Femur (tissue), 1 donor: Measurements from ENCODE around the gene APOC3.

Experiments used
- DNase-seq: peaks from one replicate; pipeline ENCODE4 v3.0.0-alpha.2; 2017

APOC3 gene

GRCh38 chr11:116807601-116808261 is 22.0 kb upstream of the APOC3 start:
- no peak for DNase-seq

- no peak for DNase-seq
Observed at GRCh38 chr11:116808262-116809175, 21.2 kb upstream of the APOC3 start.

- no peak for DNase-seq
Observed at GRCh38 chr11:116811194-116811593, 18.5 kb upstream of the APOC3 start.

GRCh38 chr11:116812109-116812508 is 17.6 kb upstream of the APOC3 start:
- DNase-seq: no peak

- DNase-seq: no peak
Observed at GRCh38 chr11:116813170-116813569, 16.5 kb upstream of the APOC3 start.

- no peak for DNase-seq
Observed at GRCh38 chr11:116813781-116814471, 15.8 kb upstream of the APOC3 start.

- no peak for DNase-seq
Observed at GRCh38 chr11:116814502-116814901, 15.2 kb upstream of the APOC3 start.

- DNase-seq: no peak
Observed at GRCh38 chr11:116819049-116819448, 10.7 kb upstream of the APOC3 start.

- DNase-seq: no peak
Observed at GRCh38 chr11:116821050-116821918, 8.4 kb upstream of the APOC3 start.

GRCh38 chr11:116822575-116822974 is 7.1 kb upstream of the APOC3 start:
- no peak for DNase-seq

GRCh38 chr11:116823031-116823843 is 6.5 kb upstream of the APOC3 start, which contains the start of gene APOA4:
APOA4 (minus strand) TSS chr11:116823304; CDS start chr11:116823191, 113 bp downstream.
- DNase-seq: no peak

GRCh38 chr11:116825434-116825833 is 4.3 kb upstream of the APOC3 start:
- no peak for DNase-seq

GRCh38 chr11:116825854-116826750 is 3.6 kb upstream of the APOC3 start:
- DNase-seq: no peak

- DNase-seq: no peak
Observed at GRCh38 chr11:116826751-116827431, 2.8 kb upstream of the APOC3 start.

GRCh38 chr11:116827461-116827860 is 2.2 kb upstream of the APOC3 start:
- no peak for DNase-seq

GRCh38 chr11:116828632-116829524 is 829 bp upstream of the APOC3 start:
- DNase-seq: no peak

GRCh38 chr11:116830184-116830912 is 641 bp downstream of the APOC3 start:
- DNase-seq: no peak

- DNase-seq: no peak
Observed at GRCh38 chr11:116831790-116832349, 2.2 kb downstream of the APOC3 start.
